HG03469 (cell line): ENCODE results near the gene ATP6AP1.

ENCODE experiments used
- ATAC-seq: cut with Tn5 transposase; IDR thresholded peaks from one replicate; pipeline ENCODE4 v1.9.1; 2021; ENCODE audit warnings: mild to moderate bottlenecking, moderate library complexity, moderate number of reproducible peaks; ENCODE audit not compliant: unreplicated experiment

ATP6AP1 gene

DNA sequence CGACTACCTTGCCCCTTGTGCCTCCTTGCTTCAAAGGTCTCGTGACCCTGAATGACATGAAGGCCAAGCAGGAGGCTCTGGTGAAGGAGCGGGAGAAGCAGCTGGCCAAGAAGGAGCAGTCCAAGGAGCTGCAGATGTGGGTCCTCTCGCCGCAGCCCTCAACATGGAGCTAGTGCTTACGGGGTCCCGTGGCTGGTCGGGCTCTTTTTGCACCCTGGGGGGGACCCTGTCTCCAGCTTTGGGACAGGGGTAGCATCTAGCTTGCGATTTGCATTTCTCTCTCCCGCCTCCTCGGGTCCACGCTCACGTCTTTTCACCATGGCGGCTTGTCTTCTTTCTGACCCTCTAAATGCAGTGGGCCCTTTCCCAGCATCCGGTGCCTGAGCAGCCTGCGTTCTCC, 17.3 kb downstream of the ATP6AP1 start:
- ATAC-seq, result no peak

DNA sequence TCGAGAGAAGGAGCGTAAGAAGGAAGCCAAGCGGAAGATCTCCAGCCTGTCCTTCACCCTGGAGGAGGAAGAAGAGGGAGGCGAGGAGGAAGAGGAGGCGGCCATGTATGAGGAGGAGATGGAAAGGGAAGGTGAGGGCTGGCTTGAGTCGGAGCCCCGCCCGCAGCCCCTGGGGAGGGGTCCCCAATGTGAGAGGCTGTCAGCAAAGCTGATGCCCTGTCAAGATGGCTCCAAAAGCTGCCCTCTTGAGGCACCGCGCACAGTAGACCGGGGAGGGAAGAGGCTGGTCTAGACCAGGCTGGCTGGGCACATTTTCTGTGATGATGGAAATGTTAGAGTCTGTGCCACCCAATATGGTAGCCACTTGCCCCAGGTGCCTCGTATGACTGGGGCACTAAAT, 18.0 kb downstream of the ATP6AP1 start:
- ATAC-seq, result no peak

DNA sequence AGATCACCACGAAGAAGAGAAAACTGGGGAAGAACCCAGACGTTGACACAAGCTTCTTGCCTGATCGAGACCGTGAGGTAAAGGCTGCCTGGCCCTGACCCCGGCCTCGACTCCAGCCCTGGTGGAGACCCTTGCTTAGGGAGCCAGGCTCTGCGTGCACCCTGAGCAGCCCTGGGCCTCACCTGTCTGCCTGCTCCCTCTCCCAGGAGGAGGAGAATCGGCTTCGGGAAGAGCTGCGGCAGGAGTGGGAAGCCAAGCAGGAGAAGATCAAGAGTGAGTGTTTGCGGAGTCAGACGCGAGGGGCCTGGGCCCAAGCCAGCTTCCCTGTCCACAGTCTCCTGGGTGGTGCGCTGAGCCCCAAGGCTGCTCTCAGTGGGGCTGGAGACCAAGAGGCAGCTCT, 20.0 kb downstream of the ATP6AP1 start:
- no peak for ATAC-seq

DNA sequence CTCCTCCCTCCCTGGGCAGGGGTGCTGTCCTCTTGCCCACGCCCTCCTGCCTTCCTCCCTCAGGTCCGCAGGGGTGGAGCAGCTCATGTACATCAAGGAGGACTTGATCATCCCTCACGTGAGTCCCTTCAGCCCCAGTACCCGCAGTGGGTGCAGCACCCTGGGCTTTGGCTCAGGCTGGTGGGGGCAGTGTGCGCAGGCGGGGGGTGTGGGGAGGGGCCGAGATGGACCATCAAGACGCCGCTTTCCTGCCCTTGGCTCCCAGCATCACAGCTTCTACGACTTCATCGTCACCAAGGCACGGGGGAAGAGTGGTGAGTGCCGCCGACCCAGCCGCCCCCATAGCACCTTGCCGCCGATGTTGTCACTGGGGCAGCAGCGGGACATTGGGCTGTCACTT, 21.1 kb downstream of the ATP6AP1 start:
- ATAC-seq, result no peak

DNA sequence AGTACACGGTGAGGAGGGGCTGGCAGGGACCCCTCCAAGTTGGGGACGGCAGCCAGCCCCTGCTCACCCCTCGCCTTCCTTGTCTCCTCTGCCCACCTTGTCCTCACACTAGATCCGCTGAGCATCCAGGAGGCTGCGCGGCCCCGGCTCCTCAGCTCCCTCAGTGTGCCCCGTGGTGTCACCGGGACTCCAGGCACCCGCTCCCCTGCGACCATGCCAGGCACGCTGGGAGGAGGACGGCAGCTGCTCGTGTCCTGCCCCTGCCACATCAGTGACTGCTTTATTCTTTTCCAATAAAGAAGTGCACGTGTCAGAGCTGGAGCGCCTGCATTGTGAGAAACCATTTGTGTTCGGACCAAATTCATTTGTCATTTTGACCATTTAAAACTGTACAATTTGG, 21.8 kb downstream of the ATP6AP1 start:
- no peak for ATAC-seq

DNA sequence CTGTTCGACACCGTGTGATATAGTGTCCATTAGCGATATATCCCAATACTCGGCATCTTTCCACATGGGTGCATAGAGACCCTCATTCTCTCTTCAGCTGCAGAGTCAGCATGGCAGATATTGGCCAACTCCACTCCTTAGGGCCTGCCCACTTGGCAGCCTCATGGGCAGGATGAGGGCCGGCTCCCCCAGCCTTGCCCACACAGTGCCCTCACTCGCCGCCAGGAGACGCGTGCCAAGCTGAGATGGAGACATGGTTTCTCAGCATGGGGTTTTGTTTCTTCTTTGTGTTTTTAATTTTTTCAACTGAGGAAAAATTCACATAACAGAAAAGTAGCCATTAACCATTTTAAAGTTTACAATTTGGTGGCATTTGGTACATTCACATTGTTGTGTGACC, 24.3 kb downstream of the ATP6AP1 start:
- ATAC-seq, result no peak

DNA sequence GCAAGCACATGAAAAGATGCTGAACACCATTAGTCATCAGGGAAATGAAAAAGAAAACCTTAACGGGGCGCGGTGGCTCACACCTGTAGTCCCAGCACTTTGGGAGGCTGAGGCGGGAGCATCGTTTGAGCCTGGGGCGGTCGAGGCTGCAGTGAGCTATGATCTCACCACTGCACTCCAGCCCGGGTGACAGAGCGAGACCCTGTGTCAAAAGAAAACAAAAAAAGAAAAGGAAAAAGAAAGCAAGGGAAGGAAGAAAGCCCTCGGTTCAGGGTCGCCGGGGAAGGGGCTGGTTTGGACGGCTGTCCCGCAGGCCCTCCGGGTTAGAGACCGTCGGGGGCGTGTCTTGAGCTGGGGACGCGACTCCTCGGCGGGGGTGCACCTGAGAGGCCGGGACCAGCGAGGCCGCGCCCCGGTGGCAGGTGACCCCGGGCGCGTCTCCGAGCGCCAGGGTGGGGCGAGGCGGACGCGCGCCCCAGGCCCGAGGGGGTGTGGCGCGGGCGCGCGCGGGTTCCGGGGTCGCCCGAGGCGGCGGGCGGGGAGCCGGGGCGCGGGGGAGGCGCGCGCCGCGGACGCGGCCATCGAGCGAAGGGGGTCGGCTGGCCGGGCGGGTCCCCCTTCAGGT, 29.1 kb downstream of the ATP6AP1 start:
- peak; percentile 47 for ATAC-seq

DNA sequence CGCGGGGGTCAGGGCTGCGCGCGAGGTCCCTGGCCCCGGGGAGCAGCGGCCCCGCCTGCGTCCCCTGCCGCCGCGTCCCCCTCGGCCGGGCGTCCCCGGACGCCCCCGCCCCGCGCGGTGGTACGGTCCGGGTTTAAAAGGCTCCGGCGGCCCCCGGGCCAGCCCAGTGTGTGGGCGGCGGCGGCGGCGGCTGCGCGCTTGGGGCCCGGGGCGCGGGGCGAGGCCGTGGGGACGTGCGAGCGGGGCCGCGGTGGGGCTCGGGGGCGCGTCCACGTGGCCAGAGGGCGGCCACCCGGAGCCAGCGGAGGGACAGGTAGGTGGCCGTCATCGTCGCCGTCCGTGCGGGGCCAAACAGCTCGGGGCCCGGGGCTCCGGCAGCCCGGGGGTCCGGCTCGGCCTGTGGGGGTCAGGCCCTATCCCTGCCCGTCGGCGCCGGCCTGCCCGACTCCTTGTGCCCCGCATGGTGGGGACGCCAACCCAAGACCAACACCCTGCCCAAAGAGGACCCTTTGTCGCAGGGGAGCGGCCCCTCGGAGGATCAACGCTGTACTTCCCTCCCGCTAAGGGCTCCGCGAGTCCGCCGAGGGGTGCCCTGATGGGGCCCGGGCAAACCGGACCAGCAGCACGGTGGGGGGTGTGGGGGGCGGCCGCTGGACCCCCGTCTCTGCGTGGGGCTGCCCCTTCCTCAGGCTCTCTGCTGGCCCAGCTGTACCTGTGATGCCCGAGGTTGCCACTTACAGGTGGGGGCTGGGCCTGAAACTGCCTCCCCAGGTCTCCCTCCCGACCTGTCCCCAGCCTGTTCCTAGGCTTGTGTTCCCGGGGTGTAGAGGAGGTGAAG, 29.9 kb downstream of the ATP6AP1 start, which contains the start of gene PLXNA3:
Gene PLXNA3, plus strand, starts transcription at position 166 of the 838 bp plus-strand sequence. CDS start 1,903 bp downstream, outside the sequence.
- peak; percentile 35 for ATAC-seq

DNA sequence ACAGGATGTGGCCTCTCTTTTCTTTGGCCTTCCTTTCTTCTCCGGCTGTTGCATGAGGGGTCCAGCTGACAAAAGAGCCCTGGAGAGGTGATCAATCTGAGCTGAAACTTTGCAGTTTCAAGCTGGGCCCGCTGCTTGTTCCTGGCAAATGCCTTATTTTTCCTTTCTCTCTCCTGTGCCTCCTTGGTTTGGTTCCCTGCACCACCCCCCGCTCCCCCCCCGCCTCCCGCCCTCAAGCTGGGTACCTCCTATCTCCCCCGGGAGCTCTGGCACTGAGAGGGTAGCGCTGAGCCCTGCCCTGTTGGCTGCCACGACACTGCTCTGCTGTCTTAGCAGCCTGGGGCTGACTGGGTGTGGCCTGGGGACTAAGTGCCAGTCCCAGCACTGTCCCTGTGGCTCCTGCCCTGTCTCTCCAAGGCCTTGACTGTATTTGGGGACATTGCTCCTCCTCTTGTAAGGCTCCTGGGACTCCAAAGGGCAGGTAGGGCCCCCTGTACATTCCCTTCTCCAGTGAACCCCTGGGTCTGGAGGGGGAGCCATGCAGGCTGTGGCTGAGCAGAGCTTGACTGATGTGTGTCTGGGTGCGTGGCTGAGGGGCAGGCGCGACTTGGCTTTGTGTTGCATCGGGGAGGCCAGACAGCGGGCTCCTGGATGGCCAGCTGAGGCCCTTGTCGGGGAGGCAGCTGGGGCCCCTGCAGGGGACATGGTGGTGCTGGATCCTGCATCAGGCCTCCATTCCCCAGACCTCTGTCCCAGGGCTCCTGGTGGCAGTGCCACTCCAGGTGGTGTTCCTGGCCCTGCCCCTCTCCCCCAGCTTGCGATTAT, 30.7 kb downstream of the ATP6AP1 start:
- ATAC-seq, result no peak

DNA sequence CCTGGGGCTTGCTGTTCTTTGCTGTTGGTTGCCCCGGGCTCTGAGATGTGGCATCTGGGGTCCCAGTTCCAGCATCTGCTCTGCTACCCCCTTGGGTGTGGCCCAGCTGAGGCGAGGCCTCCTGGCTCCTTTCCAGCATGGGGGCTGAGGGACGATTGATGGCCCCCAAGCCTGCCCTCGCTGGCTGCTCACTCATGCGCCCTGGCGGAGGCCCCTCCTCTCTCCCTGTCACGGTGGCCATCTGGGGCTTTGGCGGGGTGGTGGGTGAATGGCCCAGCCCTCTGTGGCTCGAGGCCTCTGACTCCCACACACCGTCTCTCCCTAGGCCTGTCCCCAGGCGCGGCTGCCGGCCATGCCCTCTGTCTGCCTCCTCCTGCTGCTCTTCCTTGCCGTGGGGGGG, 31.4 kb downstream of the ATP6AP1 start:
- ATAC-seq, result no peak

DNA sequence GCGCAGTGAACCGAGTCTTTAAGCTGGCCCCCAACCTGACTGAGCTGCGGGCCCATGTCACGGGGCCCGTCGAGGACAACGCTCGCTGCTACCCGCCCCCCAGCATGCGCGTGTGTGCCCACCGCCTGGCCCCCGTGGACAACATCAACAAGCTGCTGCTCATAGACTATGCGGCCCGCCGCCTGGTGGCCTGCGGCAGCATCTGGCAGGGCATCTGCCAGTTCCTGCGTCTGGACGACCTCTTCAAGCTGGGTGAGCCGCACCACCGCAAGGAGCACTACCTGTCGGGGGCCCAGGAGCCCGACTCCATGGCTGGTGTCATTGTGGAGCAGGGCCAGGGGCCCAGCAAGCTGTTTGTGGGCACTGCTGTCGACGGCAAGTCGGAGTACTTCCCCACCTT, 31.8 kb downstream of the ATP6AP1 start:
- ATAC-seq, result no peak

DNA sequence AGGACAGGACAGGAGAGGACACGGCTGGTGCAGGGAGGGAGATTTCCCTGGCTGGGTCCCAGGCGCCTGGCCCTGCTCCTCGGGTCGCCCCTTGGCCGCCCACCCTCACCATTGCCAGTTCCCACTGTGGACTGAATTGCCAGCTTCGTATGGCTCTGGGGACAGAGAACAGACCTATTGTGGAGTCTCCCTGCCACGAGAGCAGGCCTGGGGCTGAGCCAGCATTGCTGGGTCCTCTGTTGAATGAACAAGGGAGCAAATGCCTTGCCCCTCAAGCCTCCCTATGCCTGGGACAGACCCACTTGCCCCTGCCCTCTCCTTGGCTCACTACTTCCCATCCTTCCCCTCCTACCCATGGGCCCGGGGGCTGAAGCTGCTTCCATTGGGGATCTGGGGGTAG, 33.9 kb downstream of the ATP6AP1 start:
- no peak for ATAC-seq

DNA sequence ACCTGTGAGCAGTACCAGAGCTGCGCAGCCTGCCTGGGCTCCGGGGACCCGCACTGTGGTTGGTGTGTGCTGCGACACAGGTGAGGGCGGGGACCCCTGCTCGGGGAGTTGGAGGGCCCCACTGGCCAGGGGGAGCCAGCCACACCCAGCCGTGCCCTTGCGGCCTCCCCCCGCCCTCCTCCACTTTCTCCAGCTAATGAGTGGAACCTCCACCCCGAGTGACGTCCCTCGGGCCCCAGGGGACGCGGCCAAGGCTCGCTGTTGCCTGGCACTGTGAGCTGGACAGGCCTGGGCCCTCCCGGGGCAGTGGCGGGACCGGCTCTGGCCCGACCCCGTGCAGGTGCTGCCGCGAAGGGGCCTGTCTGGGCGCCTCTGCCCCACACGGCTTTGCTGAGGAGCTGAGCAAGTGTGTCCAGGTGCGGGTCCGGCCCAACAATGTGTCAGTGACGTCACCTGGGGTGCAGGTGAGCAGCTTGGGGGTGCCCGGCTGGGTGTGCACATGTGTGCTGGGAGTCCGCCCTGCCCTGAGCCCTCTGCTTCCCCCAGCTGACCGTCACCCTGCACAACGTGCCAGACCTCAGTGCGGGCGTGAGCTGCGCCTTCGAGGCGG, 35.2 kb downstream of the ATP6AP1 start:
- no peak for ATAC-seq

DNA sequence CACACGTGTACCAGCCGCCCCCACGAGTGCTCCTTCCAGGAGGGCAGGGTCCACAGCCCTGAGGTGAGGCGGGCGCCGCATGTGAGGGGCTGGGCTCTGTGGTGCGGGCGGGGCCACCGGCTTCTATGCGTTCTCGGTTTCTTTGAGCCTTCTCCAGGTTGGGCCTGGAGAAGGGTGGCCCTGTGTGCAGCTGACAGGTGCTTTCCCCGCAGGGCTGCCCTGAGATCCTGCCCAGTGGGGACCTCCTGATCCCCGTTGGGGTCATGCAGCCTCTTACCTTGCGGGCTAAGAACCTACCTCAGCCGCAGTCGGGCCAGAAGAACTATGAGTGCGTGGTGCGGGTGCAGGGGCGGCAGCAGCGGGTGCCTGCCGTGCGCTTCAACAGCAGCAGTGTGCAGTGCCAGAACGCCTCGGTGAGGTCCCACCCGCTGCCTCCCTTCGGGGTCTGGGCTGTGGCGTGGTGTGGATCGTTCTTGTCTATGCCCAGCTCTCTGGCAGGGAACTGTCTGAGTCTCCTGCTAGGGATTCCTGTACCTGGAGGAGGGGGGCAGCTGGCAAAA, 36.4 kb downstream of the ATP6AP1 start:
- ATAC-seq, result no peak

DNA sequence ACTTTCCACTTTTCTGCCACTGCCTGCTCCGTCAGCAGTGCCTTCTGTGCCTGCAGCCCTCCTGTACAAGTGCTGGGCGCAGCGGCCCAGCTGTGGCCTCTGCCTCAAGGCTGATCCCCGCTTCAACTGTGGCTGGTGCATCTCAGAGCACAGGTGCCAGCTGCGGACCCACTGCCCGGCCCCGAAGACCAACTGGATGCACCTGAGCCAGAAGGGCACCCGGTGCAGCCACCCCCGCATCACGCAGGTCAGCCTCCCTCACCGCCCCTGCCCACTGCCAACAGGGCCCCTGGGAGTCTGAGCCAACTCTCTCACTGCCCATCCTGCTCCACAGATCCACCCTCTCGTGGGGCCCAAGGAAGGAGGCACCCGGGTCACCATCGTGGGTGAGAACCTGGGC, 37.1 kb downstream of the ATP6AP1 start:
- no peak for ATAC-seq

DNA sequence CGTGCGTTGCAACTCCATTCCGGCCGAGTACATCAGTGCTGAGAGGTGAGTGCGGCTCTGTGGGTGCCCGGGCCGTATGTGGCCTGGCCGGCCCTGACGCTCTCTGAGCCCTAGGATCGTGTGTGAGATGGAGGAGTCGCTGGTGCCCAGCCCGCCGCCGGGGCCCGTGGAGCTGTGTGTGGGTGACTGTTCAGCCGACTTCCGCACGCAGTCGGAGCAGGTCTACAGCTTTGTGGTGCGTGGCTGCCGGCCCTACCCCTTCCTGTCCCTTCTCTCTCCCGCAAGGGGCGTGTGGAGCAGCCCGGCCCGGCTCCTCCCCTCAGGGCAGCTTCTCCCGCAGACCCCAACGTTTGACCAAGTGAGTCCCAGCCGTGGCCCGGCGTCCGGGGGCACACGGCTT, 37.6 kb downstream of the ATP6AP1 start:
- ATAC-seq, result no peak

DNA sequence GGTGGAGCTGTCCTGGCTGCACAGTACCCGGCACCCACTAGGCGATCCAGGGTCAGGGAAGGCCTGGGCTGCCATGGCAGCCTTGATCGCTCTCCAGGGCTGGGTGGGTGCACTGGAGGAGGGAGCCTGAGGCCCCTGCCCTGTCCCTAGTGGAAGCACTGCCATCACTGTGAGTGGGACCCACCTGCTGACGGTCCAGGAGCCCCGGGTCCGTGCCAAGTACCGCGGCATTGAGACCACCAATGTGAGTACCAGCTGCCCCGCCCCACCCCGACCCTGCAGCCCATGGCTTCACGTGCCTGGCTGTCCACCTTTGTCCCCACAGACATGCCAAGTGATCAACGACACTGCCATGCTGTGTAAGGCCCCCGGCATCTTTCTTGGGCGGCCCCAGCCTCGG, 38.4 kb downstream of the ATP6AP1 start:
- no peak for ATAC-seq

DNA sequence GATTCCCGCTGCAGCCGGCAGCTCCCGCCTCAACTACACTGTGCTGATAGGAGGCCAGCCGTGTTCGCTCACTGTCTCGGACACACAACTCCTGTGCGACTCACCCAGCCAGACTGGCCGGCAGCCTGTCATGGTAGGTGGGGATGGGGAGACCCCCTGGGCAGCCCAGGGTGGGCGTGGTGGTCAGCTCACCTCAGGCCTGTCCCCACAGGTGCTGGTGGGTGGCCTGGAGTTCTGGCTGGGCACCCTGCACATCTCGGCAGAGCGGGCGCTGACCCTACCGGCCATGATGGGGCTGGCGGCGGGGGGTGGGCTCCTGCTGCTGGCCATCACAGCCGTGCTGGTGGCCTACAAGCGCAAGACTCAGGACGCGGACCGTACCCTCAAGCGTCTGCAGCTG, 39.1 kb downstream of the ATP6AP1 start:
- ATAC-seq, result no peak

DNA sequence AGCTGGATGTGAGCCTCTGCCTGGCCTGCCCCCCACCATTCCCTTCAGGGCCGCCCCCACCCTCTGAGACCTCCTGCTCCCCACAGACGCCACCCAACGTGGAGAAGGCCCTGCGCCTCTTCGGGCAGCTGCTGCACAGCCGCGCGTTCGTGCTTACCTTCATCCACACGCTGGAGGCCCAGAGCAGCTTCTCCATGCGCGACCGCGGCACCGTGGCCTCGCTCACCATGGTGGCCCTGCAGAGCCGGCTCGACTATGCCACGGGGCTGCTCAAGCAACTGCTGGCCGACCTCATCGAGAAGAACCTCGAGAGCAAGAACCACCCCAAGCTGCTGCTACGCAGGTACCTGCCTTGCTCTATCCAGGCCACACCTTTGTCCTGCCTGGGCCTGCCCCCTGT, 39.7 kb downstream of the ATP6AP1 start:
- no peak for ATAC-seq

DNA sequence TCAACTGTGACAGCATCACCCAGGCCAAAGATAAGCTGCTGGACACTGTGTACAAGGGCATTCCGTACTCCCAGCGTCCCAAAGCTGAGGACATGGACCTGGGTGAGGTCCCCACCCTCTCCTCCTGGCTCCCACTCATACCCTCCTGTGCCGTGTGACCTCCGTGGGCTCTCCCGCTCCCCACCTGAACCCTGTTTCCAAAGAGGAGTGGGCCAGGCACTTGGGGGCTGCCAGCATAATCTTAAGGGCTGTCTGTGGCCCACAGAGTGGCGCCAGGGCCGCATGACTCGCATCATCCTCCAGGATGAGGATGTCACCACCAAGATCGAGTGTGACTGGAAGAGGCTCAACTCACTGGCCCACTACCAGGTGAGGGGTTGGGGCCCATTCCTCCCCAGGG, 40.6 kb downstream of the ATP6AP1 start:
- ATAC-seq, result no peak

DNA sequence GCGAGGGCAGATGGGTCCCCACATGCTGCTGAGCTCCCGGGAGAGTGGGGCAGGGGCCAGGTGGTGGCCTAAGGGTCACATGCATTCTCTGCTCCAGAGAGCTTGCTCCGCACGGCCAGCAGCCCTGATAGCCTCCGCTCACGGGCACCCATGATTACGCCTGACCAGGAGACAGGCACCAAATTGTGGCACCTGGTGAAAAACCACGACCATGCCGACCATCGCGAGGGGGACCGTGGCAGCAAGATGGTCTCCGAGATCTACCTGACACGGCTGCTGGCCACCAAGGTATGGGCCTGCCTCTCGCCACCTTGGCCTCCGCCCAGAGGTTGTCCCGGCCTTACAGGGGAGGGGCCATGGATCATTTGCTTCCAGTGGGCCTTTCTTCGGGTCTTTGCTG, 41.4 kb downstream of the ATP6AP1 start:
- no peak for ATAC-seq
